Hematopoietic multipotent progenitor cell treated with erythropoietin and hydrocortisone succinate and interleukin-3 and kit ligand, for 6 days (in vitro differentiated cells): ENCODE data around the gene PTX4.

Source experiments
- DNase-seq: peaks from one replicate; pipeline ENCODE4 v3.0.0-alpha.2; 2015

PTX4 gene

DNA sequence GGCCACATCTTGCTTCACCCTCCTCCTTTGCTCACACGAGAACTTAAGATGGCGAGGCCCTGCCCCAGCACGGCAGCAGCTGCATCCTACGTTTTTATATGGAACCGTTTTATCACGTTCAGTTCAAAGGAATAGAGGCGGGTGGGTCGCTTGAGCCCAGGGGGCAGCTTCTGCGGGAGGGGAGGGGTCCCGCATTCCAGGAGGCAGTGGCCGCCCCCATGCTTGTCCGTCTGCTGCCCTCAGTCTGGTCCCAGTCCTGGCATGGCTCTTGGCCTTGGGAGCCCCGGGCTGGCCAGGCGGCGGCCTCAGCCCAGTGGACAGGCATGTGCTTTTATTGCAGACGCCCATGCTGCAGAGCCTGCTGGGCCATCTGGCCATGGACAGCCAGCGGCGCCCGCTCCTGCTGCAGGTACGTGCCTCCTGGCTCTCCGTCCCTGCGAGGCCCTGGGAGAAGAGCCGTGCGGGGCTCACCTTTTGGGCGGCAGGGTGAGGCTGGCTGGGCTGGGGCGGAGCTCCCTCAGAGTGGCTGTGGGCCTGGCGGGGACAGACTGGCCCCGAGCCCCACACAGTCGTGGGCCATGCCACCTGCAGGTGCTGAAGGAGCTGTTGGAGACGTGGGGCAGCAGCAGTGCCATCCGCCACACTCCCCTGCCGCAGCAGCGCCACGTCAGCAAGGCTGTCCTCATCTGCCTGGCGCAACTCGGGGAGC is 11.2 kb upstream of the PTX4 start:
- DNase-seq, result no peak

DNA sequence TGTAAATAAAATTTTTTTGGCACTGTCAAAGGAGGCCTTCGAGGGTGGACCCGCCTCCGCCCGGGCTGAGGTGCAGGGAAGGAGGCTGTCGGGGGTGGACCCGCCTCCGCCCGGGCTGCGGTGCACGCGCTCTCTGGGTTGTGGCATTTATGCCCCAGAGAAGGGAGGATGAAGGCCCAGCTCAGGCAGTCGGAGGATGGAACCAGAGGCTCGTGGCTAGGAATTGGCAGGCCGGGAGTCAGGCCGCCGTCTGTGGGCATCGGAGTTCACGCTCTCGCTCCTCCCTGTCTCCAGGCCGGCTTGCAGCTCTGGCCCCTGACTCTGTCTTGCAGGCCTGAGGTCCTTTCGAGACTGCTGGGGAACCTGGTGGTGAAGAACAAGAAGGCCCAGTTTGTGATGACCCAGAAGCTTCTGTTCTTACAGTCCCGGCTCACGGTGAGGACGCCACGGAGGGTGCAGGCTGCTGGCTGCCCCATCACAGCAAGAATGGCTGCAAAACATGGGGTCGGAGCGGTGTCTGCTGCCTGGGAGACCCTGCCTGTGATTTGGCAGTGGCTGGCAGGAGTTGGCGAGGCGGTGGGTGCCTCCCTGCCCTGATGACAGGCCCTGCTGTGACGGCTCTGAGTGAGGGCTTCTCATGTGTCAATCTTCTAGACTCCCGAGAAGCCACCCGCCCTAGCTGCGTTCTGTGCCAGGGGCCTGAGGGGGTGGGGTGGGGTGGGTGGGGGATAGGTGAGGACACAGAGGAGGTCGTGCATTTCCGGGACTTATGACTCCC is 10.3 kb upstream of the PTX4 start:
- DNase-seq, result no peak

DNA sequence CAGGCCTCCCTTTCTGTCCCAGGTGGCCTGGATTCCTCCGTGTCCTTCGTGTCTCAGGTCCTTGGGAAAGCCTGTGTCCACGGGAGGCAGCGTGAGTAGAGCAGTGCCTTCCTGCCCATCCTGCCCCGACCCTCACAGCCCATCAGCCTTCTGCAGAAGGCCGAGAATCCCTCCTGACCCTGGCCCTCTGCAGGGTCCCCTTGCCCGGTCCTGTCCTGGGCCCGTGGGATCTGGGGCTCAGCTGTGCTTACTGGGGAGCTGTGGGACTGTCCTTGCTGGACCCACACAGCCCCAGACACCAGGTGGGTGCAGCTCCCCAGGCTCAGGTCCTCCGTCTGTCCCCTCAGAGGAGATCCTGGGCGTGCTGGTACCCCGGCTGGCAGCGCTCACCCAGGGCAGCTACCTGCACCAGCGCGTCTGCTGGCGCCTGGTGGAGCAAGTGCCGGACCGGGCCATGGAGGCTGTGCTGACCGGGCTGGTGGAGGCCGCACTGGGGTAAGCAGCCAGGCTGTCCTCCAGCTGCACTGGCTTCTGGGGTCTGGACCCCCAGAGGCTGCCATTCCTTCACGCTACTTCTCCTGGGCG is 8.4 kb upstream of the PTX4 start:
- no peak for DNase-seq

DNA sequence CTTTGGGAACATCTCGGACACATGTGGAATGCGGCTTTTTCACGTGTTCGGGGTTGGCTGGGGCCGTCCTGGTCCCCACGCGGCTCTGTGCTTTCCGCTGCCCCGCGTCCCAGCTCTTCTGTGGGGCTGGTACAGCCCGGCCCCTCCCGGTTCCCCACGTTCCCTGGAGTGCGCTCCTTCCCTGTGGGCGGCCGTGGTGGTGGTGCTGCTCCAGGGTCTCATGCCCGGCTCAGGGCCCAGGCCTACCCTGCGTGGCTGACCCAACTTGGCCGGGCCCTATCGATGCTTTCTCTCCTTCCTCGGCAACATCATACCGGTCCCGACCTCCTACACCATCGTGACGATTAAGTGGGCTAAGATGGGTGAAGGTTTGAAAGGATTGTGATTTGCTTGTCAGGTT is 7.7 kb upstream of the PTX4 start:
- no peak for DNase-seq

DNA sequence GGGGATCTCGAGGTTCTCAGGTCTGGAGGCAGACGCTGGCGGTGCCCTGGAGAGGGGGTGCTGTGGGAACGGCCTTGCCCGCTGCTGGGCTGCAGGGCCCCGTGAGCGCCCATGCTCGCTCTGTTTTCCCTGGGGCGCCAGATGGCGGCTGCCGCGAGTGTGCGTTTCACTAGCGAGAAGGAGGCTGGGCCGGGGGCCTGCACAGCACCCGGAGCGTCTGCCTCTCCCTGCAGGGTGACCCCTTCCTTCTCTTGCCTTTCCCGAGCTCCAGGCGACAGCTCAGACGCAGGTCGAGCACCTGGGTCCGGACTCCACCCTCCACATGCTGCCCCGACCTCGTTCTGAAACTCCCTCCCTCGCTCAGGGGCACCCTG is 7.1 kb upstream of the PTX4 start:
- DNase-seq, result no peak

DNA sequence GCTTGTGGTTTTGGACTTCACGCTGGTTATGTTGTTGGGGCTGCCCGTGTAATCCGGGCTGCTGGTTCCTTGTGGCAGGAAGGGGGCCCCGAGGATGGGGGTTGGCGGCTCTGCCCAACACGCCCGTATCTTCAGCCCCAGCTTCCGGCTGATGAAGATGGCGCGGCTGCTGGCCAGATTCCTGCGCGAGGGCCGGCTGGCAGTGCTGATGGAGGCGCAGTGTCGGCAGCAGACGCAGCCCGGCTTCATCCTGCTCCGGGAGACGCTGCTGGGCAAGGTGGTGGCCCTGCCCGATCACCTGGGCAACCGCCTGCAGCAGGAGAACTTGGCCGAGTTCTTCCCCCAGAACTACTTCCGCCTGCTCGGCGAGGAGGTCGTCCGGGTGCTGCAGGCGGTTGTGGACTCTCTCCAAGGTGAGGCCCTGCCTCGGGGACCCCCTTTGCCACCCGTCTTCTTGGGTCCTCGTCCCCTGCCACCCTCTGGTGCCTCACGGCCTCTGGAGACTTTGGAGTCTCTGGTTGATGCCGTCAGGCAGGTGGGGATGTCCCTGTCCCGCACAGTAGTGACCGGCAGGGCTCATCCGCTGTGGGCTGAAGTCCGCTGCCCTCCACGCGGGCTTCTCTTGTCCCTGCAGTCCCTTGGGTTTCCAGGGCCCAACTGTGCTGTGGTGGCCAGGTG is 6.6 kb upstream of the PTX4 start:
- no peak for DNase-seq

DNA sequence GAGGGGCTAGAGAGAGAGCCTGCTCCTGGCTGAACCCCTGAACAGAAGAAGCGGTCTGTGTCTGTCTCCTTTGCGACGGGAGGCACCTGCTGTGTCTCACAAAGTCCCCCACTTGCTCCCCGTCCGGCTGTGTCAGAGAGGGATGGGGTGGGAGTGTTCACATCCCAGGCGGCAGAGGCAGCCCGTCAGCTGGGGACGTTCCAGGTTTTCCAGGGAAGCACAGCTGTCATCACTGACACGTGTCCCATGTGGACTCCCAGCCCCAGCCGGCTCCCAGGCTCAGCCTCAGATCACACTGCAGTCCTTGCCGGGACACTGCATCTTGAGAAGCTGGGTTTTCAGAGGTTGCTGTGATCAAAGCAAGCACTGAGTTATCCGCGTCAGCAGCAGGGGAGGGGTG is 6.0 kb upstream of the PTX4 start:
- DNase-seq, result no peak

DNA sequence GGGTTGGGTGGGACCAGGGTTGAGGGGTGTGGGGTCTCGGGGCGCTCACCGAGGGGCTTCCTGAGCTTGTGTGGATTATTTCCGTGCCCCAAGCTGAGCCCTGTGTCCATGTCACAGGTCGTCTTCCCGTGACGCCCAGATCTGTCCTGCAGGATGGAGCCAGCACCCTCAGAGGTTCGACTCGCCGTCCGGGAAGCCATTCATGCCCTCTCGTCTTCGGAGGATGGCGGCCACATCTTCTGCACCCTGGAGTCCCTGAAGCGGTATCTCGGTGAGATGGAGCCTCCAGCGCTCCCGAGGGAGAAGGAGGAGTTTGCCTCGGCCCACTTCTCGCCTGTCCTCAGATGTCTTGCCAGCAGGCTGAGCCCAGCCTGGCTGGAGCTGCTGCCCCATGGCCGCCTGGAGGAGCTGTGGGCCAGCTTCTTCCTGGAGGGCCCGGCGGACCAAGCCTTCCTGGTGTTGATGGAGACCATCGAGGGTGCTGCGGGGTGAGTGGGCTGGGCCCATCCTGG is 5.4 kb upstream of the PTX4 start:
- peak; percentile 48 for DNase-seq

DNA sequence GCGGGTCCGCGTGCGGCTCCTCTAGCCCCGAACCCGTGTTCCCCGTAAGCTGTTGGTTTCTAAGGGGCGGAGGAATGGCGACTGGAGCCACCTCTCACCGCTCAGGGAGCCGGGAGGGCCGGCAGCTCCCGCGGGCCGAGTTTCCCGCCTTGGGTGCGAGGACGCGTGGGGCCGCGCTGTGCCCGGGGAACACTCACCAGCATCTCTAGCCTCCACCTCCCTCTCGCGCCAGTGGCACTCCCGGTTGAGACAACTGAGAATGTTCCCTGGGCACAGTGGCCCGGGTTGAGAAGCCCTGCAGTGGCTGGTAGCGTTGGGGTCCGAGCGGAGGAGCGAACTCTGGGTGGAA is 5.0 kb upstream of the PTX4 start:
- peak; percentile 47 for DNase-seq

DNA sequence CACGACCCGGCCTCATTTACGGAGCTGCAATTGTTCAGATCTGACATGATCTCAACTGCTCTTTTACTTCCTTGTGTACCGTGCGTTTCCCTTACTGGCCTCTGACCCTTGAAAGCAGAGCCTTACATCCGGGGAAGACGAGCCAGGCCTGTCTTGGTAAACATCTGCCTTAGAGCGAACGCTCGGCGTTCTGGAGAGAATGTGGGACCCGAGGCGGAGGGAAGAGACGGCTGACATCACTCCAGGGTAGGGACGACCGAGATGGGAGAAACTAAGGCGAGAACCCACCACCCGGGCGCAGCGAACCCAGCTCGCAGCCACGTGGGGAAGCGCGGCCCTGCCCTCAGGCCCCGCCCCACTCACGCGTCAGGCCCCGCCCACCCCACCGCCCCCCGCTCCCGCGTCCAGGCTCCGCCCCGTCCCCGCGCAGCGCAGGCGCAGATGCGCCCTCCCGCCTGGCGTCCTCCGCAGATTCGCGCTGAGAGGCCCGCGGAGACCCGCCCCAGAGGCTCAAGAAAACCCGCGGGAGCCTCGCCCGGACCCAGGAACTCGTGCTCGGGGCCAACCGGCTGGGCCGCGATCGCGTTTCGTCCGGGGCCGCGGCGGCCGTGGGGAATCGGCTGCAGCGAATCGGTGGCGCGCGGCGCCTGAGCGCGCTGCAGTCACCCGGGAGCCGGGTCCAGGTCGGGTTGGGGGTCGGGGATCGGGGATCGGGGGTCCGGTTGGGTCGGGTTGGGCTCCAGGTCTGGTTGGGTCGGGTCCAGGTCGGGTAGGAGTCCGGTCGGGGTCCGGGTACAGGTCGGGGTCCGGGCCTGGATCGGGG is 4.4 kb upstream of the PTX4 start, which contains the start of gene TELO2:
TSS of gene TELO2 (plus strand) at position 438 of the 823 bp plus-strand sequence. CDS start 922 bp downstream, outside the sequence.
- peak; percentile 88 for DNase-seq

DNA sequence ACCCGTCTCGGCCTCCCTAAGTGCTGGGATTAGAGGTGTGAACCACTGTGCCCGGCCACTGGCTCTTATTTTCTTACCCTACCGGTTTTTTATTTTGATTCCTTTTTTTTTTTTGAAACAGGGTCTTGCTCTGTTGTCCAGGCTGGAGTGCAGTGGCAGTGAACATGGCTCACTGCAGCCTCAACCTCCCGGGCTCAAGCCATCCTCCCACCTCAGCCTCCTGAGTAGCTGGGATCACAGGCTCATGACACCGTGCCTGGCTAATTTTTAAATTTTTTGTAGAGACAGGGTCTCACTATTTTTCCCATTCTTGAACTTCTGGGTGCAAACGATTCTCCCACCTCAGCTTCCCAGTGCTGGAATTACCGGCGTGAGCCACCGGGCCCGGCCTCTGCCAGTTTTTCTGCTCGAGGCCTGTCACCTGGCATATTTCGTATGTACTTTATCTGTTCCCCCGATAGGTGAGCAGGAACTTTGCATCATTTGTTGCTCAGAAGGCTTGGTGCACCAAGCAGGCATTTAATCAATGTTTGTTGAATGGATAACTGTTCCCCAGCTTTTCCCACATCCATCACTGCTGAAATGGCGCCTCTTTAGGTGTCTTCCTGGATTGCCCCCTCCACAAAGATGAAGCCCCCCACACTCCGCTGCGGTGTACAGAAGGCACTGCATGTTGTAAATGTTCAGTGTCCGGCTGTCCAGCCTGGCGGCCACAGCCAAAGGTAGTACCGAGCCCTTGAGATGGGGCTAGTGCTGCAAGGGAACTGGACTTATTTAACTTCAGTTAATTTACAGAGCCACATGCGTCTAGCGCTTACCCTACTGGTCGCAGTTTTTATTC is 3.6 kb upstream of the PTX4 start:
- no peak for DNase-seq

DNA sequence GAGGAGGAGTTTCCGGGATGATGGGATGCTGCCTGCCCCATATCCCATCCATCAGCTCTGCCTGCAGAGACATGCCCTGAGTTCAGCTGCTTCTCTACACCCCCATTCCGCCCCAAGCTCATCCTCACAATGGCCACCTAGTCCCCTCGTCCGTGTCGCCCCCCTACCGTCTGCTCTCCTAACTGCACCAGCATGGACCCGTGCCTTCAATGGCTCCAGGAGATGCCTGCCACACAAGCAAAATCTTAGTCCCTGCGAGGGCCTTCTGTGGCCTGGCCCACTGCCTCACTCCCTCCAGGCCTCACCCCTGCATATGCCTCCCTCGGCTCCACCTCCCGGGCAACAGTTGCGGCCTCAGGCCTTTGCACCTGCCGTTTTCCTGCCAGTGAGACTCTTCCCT is 2.6 kb upstream of the PTX4 start:
- no peak for DNase-seq

DNA sequence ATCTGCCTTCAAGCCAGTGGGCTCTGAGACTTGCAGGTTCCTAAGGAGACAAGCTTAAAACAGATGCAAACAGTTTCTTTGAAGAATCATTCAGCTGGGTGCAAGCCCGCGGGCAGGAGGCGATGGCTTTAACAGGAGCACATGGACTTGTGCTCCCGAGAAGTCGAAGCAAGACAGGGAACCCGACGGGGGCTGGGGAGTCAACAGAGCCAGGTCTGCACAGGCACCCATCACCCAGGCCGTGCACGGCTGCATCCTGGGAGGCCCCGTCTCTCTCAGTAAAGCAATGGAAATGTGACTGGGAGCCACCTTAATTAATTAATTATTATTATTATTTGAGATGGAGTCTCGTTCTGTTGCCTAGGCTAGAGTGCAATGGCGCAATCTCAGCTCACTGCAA is 333 bp upstream of the PTX4 start:
- DNase-seq, result no peak

DNA sequence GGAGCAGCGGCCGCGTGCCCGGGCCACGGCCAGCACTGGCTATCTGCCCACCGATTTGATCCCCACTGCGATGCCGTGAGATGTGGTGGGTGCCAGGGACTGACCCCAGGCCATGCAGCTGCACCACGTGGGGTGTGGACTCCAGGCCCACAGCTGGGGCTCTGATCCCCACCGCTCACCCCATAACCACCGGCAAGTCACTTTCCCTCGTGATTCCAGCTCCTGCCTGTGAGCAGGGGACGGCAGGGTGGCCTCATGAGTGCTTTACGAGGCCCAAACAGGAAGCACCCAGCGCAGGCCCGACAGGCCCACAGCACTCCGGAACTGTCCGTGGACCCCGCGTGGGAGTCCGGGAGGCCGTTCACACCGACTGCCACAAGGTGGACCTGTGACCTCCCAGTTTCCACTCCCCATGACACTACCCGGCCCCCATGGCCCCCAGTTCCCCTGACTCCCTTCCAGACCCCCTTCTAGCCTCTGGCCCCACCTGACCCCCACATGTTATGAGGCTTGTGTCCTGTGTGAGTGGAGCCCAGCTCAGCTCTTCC is 616 bp downstream of the PTX4 start:
- DNase-seq, result no peak

DNA sequence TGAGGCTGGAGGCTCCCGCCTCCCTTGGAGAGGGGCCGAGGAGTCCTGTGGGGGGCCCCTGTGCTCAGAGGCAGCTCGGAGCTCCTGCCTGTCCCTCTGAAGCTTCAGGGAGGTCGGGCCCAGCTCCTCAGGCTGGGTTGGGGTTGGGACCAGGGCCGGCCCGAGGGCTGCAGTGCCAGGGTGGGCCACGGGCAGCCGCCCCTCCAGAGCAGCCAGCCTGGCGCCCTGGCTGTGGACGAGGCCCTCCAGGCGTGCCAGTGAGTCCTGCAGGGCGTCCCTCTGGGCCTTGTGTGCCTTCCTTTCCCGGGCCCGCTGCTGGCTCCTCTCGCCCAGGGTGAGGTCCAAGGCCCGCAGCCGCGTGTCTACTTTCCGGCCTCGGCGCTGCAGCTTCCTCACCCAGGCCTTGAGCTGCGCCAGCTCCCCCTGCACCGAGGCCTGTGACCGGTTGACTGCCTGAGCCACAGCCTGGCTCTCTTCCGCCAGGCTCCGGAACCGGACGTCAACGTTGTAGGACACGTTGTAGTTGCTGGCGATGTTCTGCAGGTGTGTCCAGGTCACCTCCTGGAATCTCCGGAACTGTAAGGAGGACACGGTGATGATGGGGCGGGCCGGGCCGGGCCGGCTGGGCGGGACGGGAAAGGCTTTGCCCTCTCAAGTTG is 1.2 kb downstream of the PTX4 start:
- DNase-seq, result no peak

DNA sequence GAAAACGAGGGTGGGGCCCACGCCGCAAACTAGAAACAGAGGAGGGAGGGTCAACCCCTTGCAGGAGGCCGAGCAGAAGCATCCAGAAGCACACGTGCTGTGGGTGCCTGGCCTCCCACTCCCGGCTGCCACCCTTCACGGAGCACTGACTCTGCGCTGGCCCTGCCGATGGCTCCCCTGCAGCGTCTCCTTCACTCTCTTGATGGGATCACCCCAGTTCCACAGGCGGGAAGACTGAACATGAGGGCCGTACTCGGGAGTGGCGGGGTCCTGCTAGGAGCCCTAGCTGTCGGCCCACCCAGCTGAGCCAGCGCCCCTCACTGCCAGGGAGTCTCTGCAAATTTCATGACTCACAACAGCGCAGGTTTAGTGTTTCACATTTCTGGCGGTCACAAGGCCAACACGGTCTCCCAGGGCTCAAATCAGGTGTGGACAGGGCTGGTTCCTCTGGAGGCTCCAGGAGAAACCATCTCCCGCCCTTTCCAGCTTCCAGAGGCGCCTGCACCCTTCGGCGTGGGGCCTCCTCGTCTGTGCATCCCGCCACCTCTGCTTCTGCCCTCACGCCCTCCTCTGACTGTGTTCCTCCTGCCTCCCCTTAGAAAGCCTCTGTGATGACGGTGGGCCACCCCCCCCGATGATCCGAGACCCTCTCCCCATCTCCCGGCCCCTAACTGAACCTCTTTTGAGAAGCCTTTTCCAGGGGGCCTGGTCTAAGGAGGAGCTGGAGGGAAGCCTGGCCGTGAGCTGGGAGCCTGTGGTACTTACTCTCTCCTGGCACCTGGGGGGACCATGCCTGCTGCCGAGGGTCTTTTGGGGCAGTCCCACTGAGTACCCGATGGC is 2.0 kb downstream of the PTX4 start:
- DNase-seq, result no peak

DNA sequence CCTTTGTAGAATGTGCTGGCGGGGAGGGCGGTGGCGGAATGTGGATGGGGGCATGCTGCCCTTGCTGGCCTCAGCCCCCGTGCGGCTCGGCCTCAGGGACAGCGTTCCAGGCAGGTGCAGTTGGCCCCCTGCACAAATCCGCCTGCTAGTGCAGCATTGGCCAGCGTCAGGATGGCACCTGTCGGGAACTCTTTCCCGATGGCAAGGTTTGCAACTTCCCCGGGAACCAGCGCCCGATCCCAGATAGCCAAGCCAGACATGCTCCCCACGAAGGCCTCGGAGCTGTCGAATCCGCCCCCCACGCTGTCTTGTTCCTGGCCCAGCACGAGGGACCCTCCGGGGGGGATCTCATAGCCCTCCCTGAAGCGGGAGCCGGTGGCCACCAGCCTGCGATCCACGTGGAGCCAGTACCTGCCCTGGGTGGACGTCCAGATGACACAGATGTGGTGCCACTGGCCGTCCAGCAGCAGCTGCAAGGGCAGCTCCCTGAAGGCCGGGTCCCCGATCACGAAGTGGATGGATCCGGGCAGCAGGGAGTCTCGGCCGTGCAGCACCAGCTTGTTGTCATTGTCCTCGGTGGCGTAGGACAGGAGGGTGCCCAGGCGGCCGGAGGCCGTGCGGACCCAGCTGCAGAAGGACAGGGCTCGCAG is 2.8 kb downstream of the PTX4 start:
- no peak for DNase-seq

DNA sequence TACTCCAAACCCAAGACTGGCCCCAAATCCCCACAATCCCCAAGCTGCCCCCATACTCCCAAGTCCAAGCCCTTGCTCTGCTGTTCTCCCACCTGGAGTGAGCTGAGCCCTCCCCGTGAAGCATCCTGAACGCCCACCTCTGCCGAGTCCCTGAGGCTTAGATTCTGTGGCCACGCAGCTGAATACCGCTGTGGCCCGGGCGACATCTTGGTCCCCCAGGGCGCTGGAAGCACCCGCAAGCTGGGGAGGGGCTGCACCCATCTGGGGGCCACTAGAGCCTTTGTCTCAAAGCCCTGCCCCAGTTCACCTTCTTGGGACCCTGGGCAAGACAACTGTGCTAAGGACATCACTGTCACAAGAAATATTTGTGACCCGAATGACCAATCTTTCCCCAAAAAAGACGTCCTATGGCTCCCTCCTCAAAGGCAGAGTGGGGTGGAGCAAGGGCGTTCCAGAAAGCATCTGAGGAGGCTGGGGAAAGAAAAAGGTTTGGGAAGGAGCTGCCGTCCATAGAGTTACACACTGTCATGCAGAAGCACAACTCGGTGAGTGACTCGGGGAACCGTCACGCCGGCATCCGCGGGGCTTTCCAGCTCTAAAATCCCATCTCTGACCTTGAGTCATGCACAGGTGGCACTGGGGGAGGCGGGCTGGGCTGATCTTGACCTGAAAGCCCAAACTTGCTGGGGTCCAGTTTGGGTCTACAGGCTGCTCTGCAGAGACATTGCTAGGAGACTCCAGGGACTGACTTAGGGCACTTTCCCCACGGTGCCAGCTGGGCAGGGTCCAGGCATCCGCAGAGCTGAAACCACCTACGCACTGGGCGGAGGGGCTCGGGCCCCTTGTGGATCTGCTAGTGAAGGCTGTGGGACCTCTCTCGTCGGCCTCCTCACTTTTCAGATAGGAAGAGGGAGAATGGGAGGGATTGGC is 6.6 kb downstream of the PTX4 start:
- DNase-seq, result no peak
